A673 (cell line): ENCODE results near the gene GPC6. TPM values are rescaled to one million over a fixed set of nuclear protein-coding genes. Genes with fewer than 3 reads are reported as not detected.

Source experiments
- BruUV-seq: library from RNA; stranded (reverse); fragments of 400-500 nt; replicated peaks from 2 replicates; lab custom pipeline; 2021; lab: Mats Ljungman, UMichigan
- CTCF ChIA-PET: fragments of 300-600 bp; sonication (Branson Sonifier 250); formaldehyde crosslinking; loops from one replicate; lab custom pipeline; 2022; ENCODE audit warnings: antibody characterized with exemption; lab: Charles Lee
- POLR2A ChIA-PET: fragments of 300-600 bp; sonication (Branson Sonifier 250); formaldehyde crosslinking; loops from one replicate; lab custom pipeline; 2022; ENCODE audit warnings: antibody characterized with exemption; ENCODE audit not compliant: low non-redundant PET; lab: Charles Lee
- DNase-seq: peaks from one replicate; pipeline ENCODE4 v3.0.0-alpha.2; 2015; ENCODE audit warnings: low spot score
- H3K27ac ChIP-seq: fragments of 200-600 bp; sonication (generic); 2 replicates; pipeline ENCODE4 v1.5.1; 2016; ENCODE audit warnings: mixed run types, low read depth, mild to moderate bottlenecking, mixed read lengths, antibody characterized with exemption, low read length; ENCODE audit not compliant: poor library complexity, severe bottlenecking
- H3K27me3 ChIP-seq: fragments of 200-600 bp; sonication (generic); replicated peaks from 2 replicates; pipeline ENCODE4 v1.6.1; 2017; ENCODE audit warnings: mixed run types, low read depth, mild to moderate bottlenecking, mixed read lengths, antibody characterized with exemption, low read length; ENCODE audit not compliant: insufficient read depth, poor library complexity
- H3K36me3 ChIP-seq: fragments of 200-600 bp; sonication (generic); 2 replicates; pipeline ENCODE4 v1.6.1; 2016; ENCODE audit warnings: mixed run types, mild to moderate bottlenecking, mixed read lengths, antibody characterized with exemption, low read length; ENCODE audit not compliant: insufficient read depth, poor library complexity, severe bottlenecking
- H3K4me1 ChIP-seq: fragments of 200-600 bp; sonication (generic); 2 replicates; pipeline ENCODE4 v1.6.1; 2017; ENCODE audit warnings: mixed run types, mild to moderate bottlenecking, mixed read lengths, antibody characterized with exemption, low read length; ENCODE audit not compliant: insufficient read depth, poor library complexity, severe bottlenecking
- H3K4me3 ChIP-seq: fragments of 200-600 bp; sonication (generic); 2 replicates; pipeline ENCODE4 v1.5.1; 2016; ENCODE audit warnings: low read depth, mixed run types, mild to moderate bottlenecking, mixed read lengths, low read length; ENCODE audit not compliant: poor library complexity, severe bottlenecking
- H3K9me3 ChIP-seq: fragments of 200-600 bp; sonication (generic); 2 replicates; pipeline ENCODE4 v1.6.1; 2016; ENCODE audit warnings: mixed run types, low read depth, mild to moderate bottlenecking, mixed read lengths, antibody characterized with exemption, low read length; ENCODE audit not compliant: poor library complexity, severe bottlenecking
- CTCF ChIP-seq: fragments of 300-800, 200-600 bp; sonication (generic); conservative IDR thresholded peaks from 2 replicates; pipeline ENCODE4 v1.5.1; 2017; ENCODE audit warnings: low read depth, mild to moderate bottlenecking, antibody characterized with exemption, low read length, moderate library complexity, mixed read lengths
- EZH2 ChIP-seq: fragments of 200-600 bp; sonication (generic); IDR thresholded peaks from 2 replicates; pipeline ENCODE4 v1.6.1; 2017; ENCODE audit warnings: borderline replicate concordance, low read depth, mild to moderate bottlenecking, mixed read lengths, antibody characterized with exemption, low read length; ENCODE audit not compliant: poor library complexity, severe bottlenecking
- intact Hi-C: fragments of 100-400 bp; cut with micrococcal nuclease; formaldehyde crosslinking; loops from one replicate; pipeline ENCODE4 v1.10.0; 2022; ENCODE audit not compliant: unreplicated experiment
- total RNA-seq: library from RNA; stranded (reverse); gene quantifications from 2 replicates; pipeline ENCODE4 v1.2.3, GENCODE V29; 2021

The GPC6 gene
- total RNA-seq, 1 experiment from 2014 or later, result 23.3 TPM

- intact Hi-C loops, result no loop called here
- H3K27ac ChIP-seq, result no peak overlapping the region
- TF ChIP-seq EZH2, result no peak
- TF ChIP-seq CTCF, result no peak
- CTCF ChIA-PET, result no interaction called here
- no TSS peak for BruUV-seq
- H3K4me1 ChIP-seq, result peaks cover 8% of the 10 kb centered on the region
- H3K9me3 ChIP-seq, result no peaks in the 10 kb centered on the region
- H3K36me3 ChIP-seq, result no peaks in the 10 kb centered on the region
- H3K27me3 ChIP-seq, result no peaks in the 10 kb centered on the region
- DNase-seq, result no peak
- H3K4me3 ChIP-seq, result no peak overlapping the region
- POLR2A ChIA-PET, result no interaction called here
These were observed 769.9 kb downstream of the GPC6 start for GRCh38 chr13:93996481-93996880.

GRCh38 chr13:94006296-94006695, 779.7 kb downstream of the GPC6 start:
- intact Hi-C loops, result no loop called here
- no peak for DNase-seq
- no TSS peak for BruUV-seq
- no peaks in the 10 kb centered on the region for H3K9me3 ChIP-seq
- H3K27me3 ChIP-seq, result no peaks in the 10 kb centered on the region
- no peak overlapping the region for H3K4me3 ChIP-seq
- no peaks in the 10 kb centered on the region for H3K36me3 ChIP-seq
- POLR2A ChIA-PET, result no interaction called here
- no peaks in the 10 kb centered on the region for H3K4me1 ChIP-seq
- no peak overlapping the region for H3K27ac ChIP-seq
- CTCF ChIA-PET, result no interaction called here
- TF ChIP-seq CTCF (no peak), EZH2 (no peak)

- ChIA-PET CTCF (no interaction called here), POLR2A (no interaction called here)
- no peak overlapping the region for H3K4me3 ChIP-seq
- no peak for TF ChIP-seq EZH2
- TF ChIP-seq CTCF, result no peak
- intact Hi-C loops, result no loop called here
- no peaks in the 10 kb centered on the region for H3K36me3 ChIP-seq
- H3K4me1 ChIP-seq, result no peaks in the 10 kb centered on the region
- no peaks in the 10 kb centered on the region for H3K9me3 ChIP-seq
- H3K27me3 ChIP-seq, result no peaks in the 10 kb centered on the region
- DNase-seq, result no peak
- no peak overlapping the region for H3K27ac ChIP-seq
- no TSS peak for BruUV-seq
These were observed 780.5 kb downstream of the GPC6 start for GRCh38 chr13:94007072-94007471.
